Mesodermal cell (in vitro differentiated cells): Measurements from ENCODE around the gene UBC.
A peak's percentile ranks its signal among the peaks of the same experiment; 100 is the strongest.
"Not testable (repeated sequence)": the region's sequence is repeated elsewhere in the genome, so short reads cannot be mapped to it uniquely, and the experiment has no call there.

Source experiments
- H3K27ac ChIP-seq: 2 replicates; pipeline ENCODE4 v1.7.0; 2013; ENCODE audit warnings: mild to moderate bottlenecking, low read depth, low read length, moderate library complexity; ENCODE audit not compliant: severe bottlenecking
- H3K36me3 ChIP-seq: 2 replicates; pipeline ENCODE4 v1.7.1; 2013; ENCODE audit warnings: mild to moderate bottlenecking, low read length, moderate library complexity; ENCODE audit not compliant: control insufficient read depth, insufficient read depth
- H3K4me1 ChIP-seq: one replicate; pipeline ENCODE4 v1.7.1; 2013; ENCODE audit warnings: mild to moderate bottlenecking, low read length; ENCODE audit not compliant: insufficient read depth, control insufficient read depth, poor library complexity, severe bottlenecking
- H3K4me3 ChIP-seq: 2 replicates; pipeline ENCODE4 v1.7.0; 2013; ENCODE audit warnings: low read length, control low read depth, mild to moderate bottlenecking; ENCODE audit not compliant: insufficient read depth, poor library complexity, severe bottlenecking; ENCODE audit errors: extremely low read depth
- H3K9me3 ChIP-seq: 2 replicates; pipeline ENCODE4 v1.7.1; 2013; ENCODE audit warnings: mild to moderate bottlenecking, low read length, moderate library complexity; ENCODE audit not compliant: control insufficient read depth
- WGBS, 2 experiments: methylation state at CpG; one replicate each; pipeline ENCODE4 v1.1.5; 2013; ENCODE audit warnings: missing lambda C conversion rate in 2 of 2; ENCODE audit not compliant: insufficient coverage in 2 of 2; 5-methylcytosine and 5-hydroxymethylcytosine counted together

UBC gene

GRCh38 chr12:124921200-124922031, 7.0 kb upstream of the UBC start:
- WGBS, 2 experiments: 13 to 19% methylated on average over 11 to 12 of the region's 16 CpGs
- Histone ChIP-seq H3K9me3 (no peaks in the 10 kb centered on the region), H3K27ac (peak overlapping the region; percentile 59), H3K36me3 (no peaks in the 10 kb centered on the region), H3K4me3 (no peak overlapping the region), H3K4me1 (peaks cover 43% of the 10 kb centered on the region)

- Histone ChIP-seq H3K27ac (no peak overlapping the region), H3K36me3 (no peaks in the 10 kb centered on the region), H3K4me3 (no peak overlapping the region), H3K4me1 (peaks cover 43% of the 10 kb centered on the region), H3K9me3 (no peaks in the 10 kb centered on the region)
- 83 to 94% methylated on average over 2 to 3 of the region's 4 CpGs for WGBS, 2 experiments
Observed at GRCh38 chr12:124920353-124920935, 6.0 kb upstream of the UBC start.

- peak overlapping the region; percentile 100 for H3K27ac ChIP-seq
- no peaks in the 10 kb centered on the region for H3K36me3 ChIP-seq
- H3K9me3 ChIP-seq: no peaks in the 10 kb centered on the region
- peaks cover 43% of the 10 kb centered on the region for H3K4me1 ChIP-seq
- 59 to 65% methylated on average over 9 to 13 of the region's 17 CpGs for WGBS, 2 experiments
- H3K4me3 ChIP-seq: peak overlapping the region; percentile 16
Observed at GRCh38 chr12:124919521-124920352, 5.3 kb upstream of the UBC start.

- H3K9me3 ChIP-seq, H3K4me3 ChIP-seq, H3K36me3 ChIP-seq: not testable (repeated sequence)
- 84 to 100% methylated on average over 3 of the region's 3 CpGs for WGBS, 2 experiments
- H3K4me1 ChIP-seq: peaks cover 39% of the 10 kb centered on the region
- H3K27ac ChIP-seq: peak overlapping the region; percentile 100
Observed at GRCh38 chr12:124918622-124918988, 4.2 kb upstream of the UBC start.

GRCh38 chr12:124917841-124918621, 3.6 kb upstream of the UBC start:
- H3K4me1 ChIP-seq: peaks cover 39% of the 10 kb centered on the region
- peak overlapping the region; percentile 31 for H3K4me3 ChIP-seq
- 80 to 82% methylated on average over 2 to 7 of the region's 12 CpGs for WGBS, 2 experiments

GRCh38 chr12:124917135-124917840, 2.8 kb upstream of the UBC start:
- Histone ChIP-seq H3K4me3 (peak overlapping the region; percentile 31), H3K36me3 (peaks cover 16% of the 10 kb centered on the region), H3K27ac (peak overlapping the region; percentile 100), H3K4me1 (peaks cover 39% of the 10 kb centered on the region), H3K9me3 (no peaks in the 10 kb centered on the region)
- 0% methylated on average over 13 of the region's 19 CpGs for WGBS, 2 experiments

More at GRCh38 chr12:124917841-124918621, 3.6 kb upstream of the UBC start:
- H3K36me3 ChIP-seq: peaks cover 11% of the 10 kb centered on the region
- peak overlapping the region; percentile 100 for H3K27ac ChIP-seq
- H3K9me3 ChIP-seq: no peaks in the 10 kb centered on the region

GRCh38 chr12:124916374-124917134, 2.1 kb upstream of the UBC start:
- H3K36me3 ChIP-seq: peaks cover 18% of the 10 kb centered on the region
- no peaks in the 10 kb centered on the region for H3K9me3 ChIP-seq
- peaks cover 39% of the 10 kb centered on the region for H3K4me1 ChIP-seq
- 44 to 47% methylated on average over 3 to 4 of the region's 5 CpGs for WGBS, 2 experiments
- H3K27ac ChIP-seq: peak overlapping the region; percentile 100
- H3K4me3 ChIP-seq: peak overlapping the region; percentile 22

- Histone ChIP-seq H3K4me3 (peak overlapping the region; percentile 93), H3K27ac (peak overlapping the region; percentile 100), H3K36me3 (peaks cover 28% of the 10 kb centered on the region), H3K9me3 (no peaks in the 10 kb centered on the region), H3K4me1 (peaks cover 40% of the 10 kb centered on the region)
- WGBS, 2 experiments: 18 to 38% methylated on average over 5 to 17 of the region's 21 CpGs
Observed at GRCh38 chr12:124915239-124916236, 1.1 kb upstream of the UBC start.
